ENCODE data around the gene MATN4.

The MATN4 gene

GRCh38 chr20:45341579-45341938, 33.5 kb upstream of the MATN4 start:
- DNase-seq (ENCODE audit: low read depth in 2 of 2): no peak

DNA sequence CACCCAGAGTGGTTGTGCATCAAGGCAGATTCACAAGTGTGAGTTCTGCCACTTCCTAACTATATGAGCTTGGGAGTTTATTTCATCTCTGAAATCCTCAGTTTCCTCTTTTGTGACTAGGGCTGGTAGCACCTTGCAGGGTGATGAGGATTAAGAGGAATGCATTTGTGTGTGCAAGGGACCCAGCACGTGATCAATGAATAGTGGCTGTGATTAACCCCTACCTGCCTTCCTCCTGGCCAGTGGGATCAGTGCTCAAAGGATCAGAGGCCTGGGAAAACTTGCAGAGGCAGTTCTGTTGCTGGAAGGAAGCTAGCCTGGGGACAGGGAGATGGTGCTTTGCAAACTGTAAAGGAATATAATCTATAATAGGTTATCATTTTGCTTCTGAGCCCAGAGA, 32.9 kb upstream of the MATN4 start:
- no peak for DNase-seq (ENCODE audit: low read depth in 2 of 2)

- DNase-seq (ENCODE audit: low read depth in 2 of 2): no peak
Measured at GRCh38 chr20:45340236-45340847, 32.2 kb upstream of the MATN4 start.

DNA sequence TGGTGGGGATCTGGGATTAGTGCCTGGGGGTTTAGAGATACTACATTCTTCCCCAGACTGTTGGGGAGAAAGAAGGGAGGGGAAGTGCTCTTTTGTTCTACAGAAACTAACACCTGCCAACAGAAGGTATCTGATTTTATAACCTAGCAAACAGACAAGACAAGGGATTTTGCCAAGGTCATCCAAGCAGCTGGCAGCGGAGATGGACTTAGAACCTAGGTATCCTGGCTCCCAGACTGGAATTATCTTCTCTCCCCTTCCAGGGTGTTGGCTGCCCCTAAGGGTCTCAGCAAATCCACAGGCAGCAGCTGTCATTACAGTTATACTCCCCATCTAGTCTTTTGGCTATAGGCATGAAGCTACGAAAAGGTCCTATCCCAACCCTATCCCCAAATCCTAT, 31.7 kb upstream of the MATN4 start:
- no peak for DNase-seq (ENCODE audit: low read depth in 2 of 2)

- DNase-seq (ENCODE audit: low read depth in 2 of 2): no peak
Measured at GRCh38 chr20:45339084-45339483, 31.0 kb upstream of the MATN4 start.

GRCh38 chr20:45338121-45339030, 30.3 kb upstream of the MATN4 start:
- DNase-seq (ENCODE audit: low read depth in 2 of 2): no peak

DNA sequence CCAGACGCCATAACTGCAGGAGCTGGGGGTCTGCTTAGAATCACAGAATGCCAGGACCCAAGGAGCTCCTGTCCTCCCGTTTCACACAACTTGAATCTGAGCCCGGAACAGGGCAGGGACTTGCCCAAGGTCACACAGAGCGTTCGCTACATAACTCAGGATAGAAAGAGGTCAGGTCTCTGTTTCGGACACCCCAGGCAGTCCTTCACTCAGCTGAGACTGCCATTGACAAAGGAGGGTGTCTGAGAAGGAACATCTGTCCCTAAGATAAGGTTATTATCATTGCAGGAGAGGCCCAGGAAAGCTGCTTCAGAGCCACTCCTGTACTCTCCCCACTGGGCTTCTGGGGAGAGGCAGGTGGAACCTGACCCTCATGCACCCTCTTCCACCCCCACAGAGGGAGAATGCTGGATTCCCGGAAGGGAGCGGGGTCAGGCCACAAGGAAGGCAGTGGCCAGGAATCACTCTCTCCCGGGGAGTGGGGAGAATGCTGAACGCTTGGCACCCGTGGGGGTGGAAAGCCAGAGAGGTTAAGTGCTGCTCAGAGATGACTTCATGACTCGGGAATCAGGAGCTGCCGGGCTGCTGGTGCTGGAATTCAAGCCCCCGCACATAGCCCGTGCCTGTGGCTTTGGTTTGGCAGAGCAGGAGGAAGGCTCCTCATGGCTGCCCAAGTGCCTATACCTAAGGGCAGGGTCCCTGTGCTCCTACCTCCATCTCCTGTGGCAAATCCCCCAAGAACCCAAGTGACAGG, 29.4 kb upstream of the MATN4 start:
- peak; percentile 66 to 76 for DNase-seq (ENCODE audit: low read depth in 2 of 2)

DNA sequence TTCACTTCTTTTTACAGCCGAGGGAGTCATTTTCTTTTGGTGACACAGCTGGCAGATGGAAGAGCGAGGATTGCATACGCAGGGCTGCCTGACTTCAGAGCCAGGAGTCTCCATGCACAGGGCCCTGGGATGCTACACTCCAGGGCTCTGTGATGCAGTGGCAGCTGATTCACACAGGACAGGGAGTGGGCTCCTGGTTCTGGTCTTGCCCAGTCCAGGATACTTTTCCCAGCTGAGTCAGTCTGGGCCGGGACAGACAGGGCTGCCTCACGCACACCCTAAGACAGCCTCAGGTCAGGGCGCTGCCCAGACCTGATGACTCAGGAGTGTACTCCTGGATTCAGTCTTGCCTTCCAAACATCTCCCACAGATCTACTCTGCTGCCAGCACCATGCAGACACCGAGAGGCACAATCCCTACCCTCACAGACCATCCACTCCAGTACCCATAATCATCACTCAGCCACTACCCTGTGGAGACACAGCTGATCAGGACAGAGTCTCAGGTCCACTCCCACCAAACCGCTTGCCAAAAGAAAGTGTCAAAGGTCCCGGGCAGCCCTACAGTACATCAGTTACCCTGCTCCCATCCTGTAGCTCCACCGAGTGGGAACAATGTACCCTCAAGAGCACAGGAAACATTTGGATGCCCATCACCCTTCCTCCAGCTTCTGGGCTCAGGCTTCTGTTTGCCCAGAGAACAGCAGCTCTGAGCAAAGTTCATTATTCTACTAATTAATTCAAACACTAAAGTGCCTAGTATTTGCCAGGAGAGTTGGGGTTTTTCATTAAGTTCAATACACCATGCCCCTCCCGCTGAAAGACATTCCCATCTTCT, 28.6 kb upstream of the MATN4 start:
- DNase-seq (ENCODE audit: low read depth in 2 of 2): no peak

DNA sequence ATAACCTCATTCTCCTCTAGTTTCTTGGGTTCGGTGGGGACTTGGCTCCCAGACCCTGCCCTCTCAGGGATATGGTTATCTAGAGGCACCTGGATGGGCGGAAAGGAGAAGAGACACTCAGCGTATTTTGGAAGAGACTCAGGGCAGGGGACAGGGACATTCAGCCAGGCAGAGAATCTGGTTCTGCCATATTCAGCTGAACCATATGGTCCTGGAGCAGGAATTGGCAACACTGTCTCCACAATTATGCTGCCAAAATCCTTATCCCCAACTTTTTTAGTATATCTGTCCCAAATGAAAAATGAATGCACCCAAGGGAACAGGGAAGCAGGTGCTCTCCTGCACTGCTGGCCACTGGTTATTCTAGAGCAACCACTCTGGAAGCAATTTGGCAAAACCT, 22.4 kb upstream of the MATN4 start:
- DNase-seq (ENCODE audit: low read depth in 2 of 2): no peak

DNA sequence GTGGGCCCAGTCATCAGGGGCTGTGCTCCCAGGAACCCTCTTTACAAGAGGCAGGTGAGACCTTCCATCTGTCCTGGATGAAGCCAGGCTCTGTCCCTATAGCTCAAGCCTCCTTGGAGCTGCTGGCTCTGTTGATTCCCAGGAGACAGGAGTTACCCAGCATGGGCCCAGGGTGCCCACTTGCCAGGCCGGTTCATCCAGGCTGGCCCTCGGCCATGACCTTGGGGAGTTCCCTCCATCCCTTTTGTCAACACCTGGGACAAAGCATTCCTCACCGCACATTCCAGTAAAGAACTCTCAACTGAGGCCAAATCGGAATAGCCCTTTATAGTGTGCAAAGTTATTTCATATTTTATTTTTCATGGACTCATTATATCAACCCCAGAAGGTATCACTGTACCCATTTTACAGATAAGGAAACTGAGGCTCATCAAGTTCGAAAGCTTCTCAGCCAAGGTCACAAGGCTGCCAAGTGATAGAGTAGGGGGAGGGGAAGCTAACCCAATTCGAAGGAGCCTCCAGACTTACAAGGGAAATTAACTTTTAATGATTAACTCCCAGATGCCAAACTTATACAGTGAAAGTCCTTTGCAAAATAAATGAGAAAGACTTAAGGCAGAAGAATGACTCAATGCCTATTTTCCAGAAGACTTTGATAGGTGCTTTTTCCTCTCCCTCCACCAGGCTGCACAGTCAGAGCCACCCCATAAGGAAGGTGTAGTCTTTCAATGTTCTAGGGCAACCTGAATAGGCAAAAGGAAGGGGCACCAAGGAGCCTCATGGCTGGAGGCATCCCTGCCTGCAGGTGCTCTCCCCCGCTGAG, 21.6 kb upstream of the MATN4 start:
- DNase-seq (ENCODE audit: low read depth in 2 of 2): no peak

DNA sequence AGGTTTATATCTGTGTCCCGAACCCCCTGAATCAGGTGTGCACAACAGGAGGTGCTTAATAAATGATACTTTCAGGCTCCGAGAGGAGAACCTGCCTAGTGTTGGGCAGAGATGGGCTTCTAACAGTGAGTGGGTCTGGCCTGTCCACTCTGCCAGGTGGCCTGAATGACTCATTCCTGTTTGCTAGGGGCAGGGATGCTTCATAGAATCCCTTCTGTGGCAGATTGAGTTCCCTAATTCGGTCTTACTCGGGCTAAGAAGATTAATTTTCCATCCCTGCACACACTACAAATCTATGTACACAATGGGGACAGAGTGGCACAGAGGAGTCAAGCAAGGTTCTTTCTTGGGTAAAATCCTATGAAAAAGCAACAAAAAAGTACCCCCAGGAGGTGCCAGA, 20.4 kb upstream of the MATN4 start:
- no peak for DNase-seq (ENCODE audit: low read depth in 2 of 2)

DNA sequence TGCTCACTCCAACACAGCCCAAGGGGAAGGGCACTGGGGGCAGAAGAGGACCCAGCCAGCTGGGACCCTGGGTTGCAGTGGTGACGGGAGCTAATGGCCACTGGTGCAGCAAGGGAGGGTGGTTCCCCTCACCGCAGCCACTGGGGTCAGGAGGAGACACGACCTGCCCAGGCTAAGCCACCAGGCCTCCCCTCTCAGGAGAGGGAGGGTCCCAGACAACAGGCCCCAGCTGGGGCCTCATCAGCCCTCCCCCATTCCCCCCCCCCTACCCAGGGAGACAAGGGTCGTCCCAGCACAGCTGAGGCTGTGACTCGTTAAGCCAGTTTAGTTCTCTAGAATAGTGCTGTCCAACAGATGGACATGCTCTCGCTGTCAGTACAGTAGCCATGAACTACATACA, 17.3 kb upstream of the MATN4 start:
- DNase-seq (ENCODE audit: low read depth in 2 of 2): no peak

- no peak for DNase-seq (ENCODE audit: low read depth in 2 of 2)
Measured at GRCh38 chr20:45323731-45324130, 15.6 kb upstream of the MATN4 start.

GRCh38 chr20:45322952-45323383, 14.9 kb upstream of the MATN4 start:
- no peak for DNase-seq (ENCODE audit: low read depth in 2 of 2)

- no peak for DNase-seq (ENCODE audit: low read depth in 2 of 2)
Measured at GRCh38 chr20:45320948-45321595, 13.0 kb upstream of the MATN4 start.

DNA sequence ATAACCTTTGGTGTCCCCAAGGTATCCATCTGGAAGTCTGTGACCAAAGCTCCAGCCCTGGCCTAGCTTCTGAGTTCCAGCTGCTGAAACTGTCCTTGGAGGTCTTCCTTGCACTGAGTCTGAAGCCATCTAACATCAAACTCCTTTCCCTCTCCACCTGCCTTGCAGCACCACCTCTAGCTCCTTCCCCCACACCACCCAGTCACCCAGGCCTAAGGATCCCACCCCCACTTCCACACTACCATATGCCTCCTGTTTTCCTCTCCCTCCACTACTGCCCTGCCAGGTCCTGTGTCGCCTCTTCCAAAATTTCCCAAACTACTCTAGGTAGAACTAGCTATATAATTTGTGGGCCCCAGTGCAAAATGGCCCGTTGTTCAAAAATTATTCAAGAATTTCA, 10.8 kb upstream of the MATN4 start:
- DNase-seq (ENCODE audit: low read depth in 2 of 2): no peak

GRCh38 chr20:45318386-45318939, 10.4 kb upstream of the MATN4 start:
- no peak for DNase-seq (ENCODE audit: low read depth in 2 of 2)

- no peak for DNase-seq (ENCODE audit: low read depth in 2 of 2)
Measured at GRCh38 chr20:45317826-45318225, 9.7 kb upstream of the MATN4 start.

GRCh38 chr20:45316150-45317080, 8.3 kb upstream of the MATN4 start:
- no peak for DNase-seq (ENCODE audit: low read depth in 2 of 2)
